ENCODE measurements around the gene COG7. TPM values are rescaled to one million over a fixed set of nuclear protein-coding genes. Genes with fewer than 3 reads are reported as not detected.

Gene COG7
- total RNA-seq, 1 experiment from 2014 or later = 13.5 TPM

DNA sequence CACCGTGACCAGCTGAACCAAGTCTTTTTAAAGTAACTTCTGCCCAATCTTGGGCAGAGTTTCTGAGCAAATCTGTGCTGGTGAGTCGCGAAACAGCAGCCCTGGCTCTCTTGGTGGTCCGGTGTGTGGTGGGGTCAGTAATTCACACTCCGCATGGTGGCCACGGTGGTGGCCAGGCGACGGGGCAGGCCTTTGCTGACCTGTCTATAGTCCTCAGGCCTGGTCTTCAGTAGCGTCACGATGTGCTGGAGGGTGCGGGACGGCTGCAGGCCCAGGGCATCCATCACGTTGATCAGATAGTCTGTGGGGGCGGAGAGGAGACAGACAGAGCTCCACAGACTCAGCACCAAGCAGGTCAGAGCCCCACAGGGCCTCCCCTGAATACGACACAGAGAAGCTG, 64.2 kb downstream of the COG7 start:
- intact Hi-C loops (cut with micrococcal nuclease) = no loop called here
- Histone ChIP-seq H3K9ac (ENCODE audit: low read length) (no peak overlapping the region), H2AFZ (ENCODE audit: low read length) (no peak overlapping the region), H3K4me3 (ENCODE audit: low read length) (no peak overlapping the region), H3K27ac (ENCODE audit: low read length) (no peak overlapping the region), H3K27me3 (ENCODE audit: low read length) (no peaks in the 10 kb centered on the region), H3K9me3 (ENCODE audit: low read length) (no peaks in the 10 kb centered on the region), H4K20me1 (ENCODE audit: low read length) (no peaks in the 10 kb centered on the region), H3F3A (ENCODE audit: low read length, unreplicated experiment) (no peaks in the 10 kb centered on the region), H3K9me2 (replicated peaks; ENCODE audit: low read length) (no peaks in the 10 kb centered on the region), H3K4me2 (ENCODE audit: low read length) (no peak overlapping the region), H3K4me1 (ENCODE audit: insufficient read depth, low read length) (peaks cover 33% of the 10 kb centered on the region), H3K36me3 (ENCODE audit: low read depth, low read length) (no peaks in the 10 kb centered on the region; the same call in 1 of the 2 replicates), H3K79me2 (ENCODE audit: low read length) (no peaks in the 10 kb centered on the region)
- TF ChIP-seq, protein P1, sequence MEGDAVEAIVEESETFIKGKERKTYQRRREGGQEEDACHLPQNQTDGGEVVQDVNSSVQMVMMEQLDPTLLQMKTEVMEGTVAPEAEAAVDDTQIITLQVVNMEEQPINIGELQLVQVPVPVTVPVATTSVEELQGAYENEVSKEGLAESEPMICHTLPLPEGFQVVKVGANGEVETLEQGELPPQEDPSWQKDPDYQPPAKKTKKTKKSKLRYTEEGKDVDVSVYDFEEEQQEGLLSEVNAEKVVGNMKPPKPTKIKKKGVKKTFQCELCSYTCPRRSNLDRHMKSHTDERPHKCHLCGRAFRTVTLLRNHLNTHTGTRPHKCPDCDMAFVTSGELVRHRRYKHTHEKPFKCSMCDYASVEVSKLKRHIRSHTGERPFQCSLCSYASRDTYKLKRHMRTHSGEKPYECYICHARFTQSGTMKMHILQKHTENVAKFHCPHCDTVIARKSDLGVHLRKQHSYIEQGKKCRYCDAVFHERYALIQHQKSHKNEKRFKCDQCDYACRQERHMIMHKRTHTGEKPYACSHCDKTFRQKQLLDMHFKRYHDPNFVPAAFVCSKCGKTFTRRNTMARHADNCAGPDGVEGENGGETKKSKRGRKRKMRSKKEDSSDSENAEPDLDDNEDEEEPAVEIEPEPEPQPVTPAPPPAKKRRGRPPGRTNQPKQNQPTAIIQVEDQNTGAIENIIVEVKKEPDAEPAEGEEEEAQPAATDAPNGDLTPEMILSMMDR (conservative IDR thresholded peaks at IDR 0.05; ENCODE audit: low read depth, low read length) = no peak
- TF ChIP-seq EZH2 (IDR thresholded peaks at IDR 0.05; ENCODE audit: low read length, unreplicated experiment) = no peak
- no peak for ATAC-seq
- CTCF ChIA-PET = no interaction called here
- POLR2A ChIA-PET (ENCODE audit: unreplicated experiment) = no interaction called here
- no TSS peak for BruUV-seq (replicated peaks)
- no peak for DNase-seq

GRCh38 chr16:23387666-23388065, 65.3 kb downstream of the COG7 start:
- H3K27me3 ChIP-seq (ENCODE audit: low read length) = no peaks in the 10 kb centered on the region
- ChIA-PET POLR2A (ENCODE audit: unreplicated experiment) (no interaction called here), CTCF (no interaction called here)
- no TSS peak for BruUV-seq (replicated peaks)
- H3K9me3 ChIP-seq (ENCODE audit: low read length) = no peaks in the 10 kb centered on the region
- H3K4me1 ChIP-seq (ENCODE audit: insufficient read depth, low read length) = peaks cover 24% of the 10 kb centered on the region
- no peak overlapping the region for H3K27ac ChIP-seq (ENCODE audit: low read length)
- H3K9me2 ChIP-seq (replicated peaks; ENCODE audit: low read length) = no peaks in the 10 kb centered on the region
- no peak overlapping the region for H3K9ac ChIP-seq (ENCODE audit: low read length)
- TF ChIP-seq EZH2 (IDR thresholded peaks at IDR 0.05; ENCODE audit: low read length, unreplicated experiment) (no peak), EZH2phosphoT487 (IDR thresholded peaks at IDR 0.05; ENCODE audit: borderline replicate concordance, low read length) (no peak)
- TF ChIP-seq, protein P1 (conservative IDR thresholded peaks at IDR 0.05; ENCODE audit: low read depth, low read length) = no peak
- intact Hi-C loops (cut with micrococcal nuclease) = no loop called here
- DNase-seq (no peak), ATAC-seq (no peak)
- H4K20me1 ChIP-seq (ENCODE audit: low read length) = no peaks in the 10 kb centered on the region
- H3K79me2 ChIP-seq (ENCODE audit: low read length) = no peaks in the 10 kb centered on the region
- H3K4me2 ChIP-seq (ENCODE audit: low read length) = no peak overlapping the region
- no peak overlapping the region for H2AFZ ChIP-seq (ENCODE audit: low read length)
- no peaks in the 10 kb centered on the region; the same call in 1 of the 2 replicates for H3K36me3 ChIP-seq (ENCODE audit: low read depth, low read length)
- no peak overlapping the region for H3K4me3 ChIP-seq (ENCODE audit: low read length)
- H3F3A ChIP-seq (ENCODE audit: low read length, unreplicated experiment) = no peaks in the 10 kb centered on the region

DNA sequence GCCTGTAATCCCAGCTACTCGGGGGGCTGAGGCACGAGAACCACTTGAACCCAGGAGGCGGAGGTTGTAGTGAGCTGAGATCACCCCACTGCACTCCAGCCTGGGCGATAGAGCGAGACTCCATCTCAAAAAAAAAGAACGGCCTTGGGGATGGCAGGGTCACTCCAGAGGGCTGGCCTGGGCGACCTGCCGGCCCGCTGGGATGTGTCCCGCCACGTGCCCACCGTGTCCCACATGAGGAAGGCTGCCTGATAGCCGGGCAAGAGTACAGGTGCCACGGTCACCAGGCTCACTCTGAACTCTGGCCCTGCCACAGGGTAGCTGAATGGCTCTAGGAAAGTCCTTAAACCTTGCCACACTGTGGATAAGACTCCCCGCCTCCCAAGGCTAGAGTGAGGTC, 67.5 kb downstream of the COG7 start:
- no TSS peak for BruUV-seq (replicated peaks)
- CTCF ChIA-PET = no interaction called here
- no peak for ATAC-seq

More for the DNA sequence above, 67.5 kb downstream of the COG7 start:
- no peak for TF ChIP-seq EZH2phosphoT487 (IDR thresholded peaks at IDR 0.05; ENCODE audit: borderline replicate concordance, low read length)
- TF ChIP-seq, protein P1 (conservative IDR thresholded peaks at IDR 0.05; ENCODE audit: low read depth, low read length) = no peak
- Histone ChIP-seq H3K9me3 (ENCODE audit: low read length) (no peaks in the 10 kb centered on the region), H3K4me3 (ENCODE audit: low read length) (no peak overlapping the region), H3K4me1 (ENCODE audit: insufficient read depth, low read length) (peaks cover 2% of the 10 kb centered on the region), H3F3A (ENCODE audit: low read length, unreplicated experiment) (no peaks in the 10 kb centered on the region), H3K36me3 (ENCODE audit: low read depth, low read length) (no peaks in the 10 kb centered on the region; the same call in 1 of the 2 replicates), H3K79me2 (ENCODE audit: low read length) (no peaks in the 10 kb centered on the region), H3K4me2 (ENCODE audit: low read length) (no peak overlapping the region), H3K27ac (ENCODE audit: low read length) (no peak overlapping the region), H2AFZ (ENCODE audit: low read length) (no peak overlapping the region), H3K9me2 (replicated peaks; ENCODE audit: low read length) (no peaks in the 10 kb centered on the region), H4K20me1 (ENCODE audit: low read length) (no peaks in the 10 kb centered on the region), H3K27me3 (ENCODE audit: low read length) (no peaks in the 10 kb centered on the region), H3K9ac (ENCODE audit: low read length) (no peak overlapping the region)
- POLR2A ChIA-PET (ENCODE audit: unreplicated experiment) = no interaction called here
- no peak for DNase-seq
- intact Hi-C loops (cut with micrococcal nuclease) = no loop called here
